B cell (primary cell): Measurements from ENCODE around the gene GALNT5. TPM values are rescaled to one million over a fixed set of nuclear protein-coding genes. Genes with fewer than 3 reads are reported as not detected.

ENCODE experiments used
- ATAC-seq: fragments of 200-7000 bp; cut with Tn5 transposase; one replicate; pipeline ENCODE4 v1.10.0; 2021; ENCODE audit warnings: low read depth, mild to moderate bottlenecking, moderate number of reproducible peaks, moderate library complexity
- CTCF ChIA-PET: fragments of 350-600 bp; sonication (Branson Sonifier 250); formaldehyde crosslinking; loops from one replicate; lab custom pipeline; 2021; ENCODE audit warnings: antibody characterized with exemption, inconsistent platforms; lab: Charles Lee
- POLR2A ChIA-PET: fragments of 350-600 bp; sonication (Branson Sonifier 250); formaldehyde crosslinking; loops from one replicate; lab custom pipeline; 2021; ENCODE audit warnings: antibody characterized with exemption; lab: Charles Lee
- DNase-seq: peaks from one replicate; pipeline ENCODE4 v3.0.0; 2013
- H2AFZ ChIP-seq: 2 replicates; pipeline ENCODE4 v1.6.1; 2012; ENCODE audit warnings: mild to moderate bottlenecking, low read depth, low read length; ENCODE audit not compliant: insufficient read depth, poor library complexity, severe bottlenecking
- H3K27ac ChIP-seq, 2 donors: 1 replicate in 1 of 2; 2 replicates in 1 of 2; pipeline ENCODE4 v1.5.1; 2012 to 2013; ENCODE audit warnings: low read length in 2 of 2, mild to moderate bottlenecking in 2 of 2, moderate library complexity in 1 of 2
- H3K27me3 ChIP-seq, 4 experiments: fragments of 200-600 bp in 1 of 4; sonication (generic) in 1 of 4; replicated peaks in 1 of 4; 1 replicate in 2 of 4; 2 replicates in 2 of 4; pipeline versions ENCODE4 v1.6.1 to v1.7.0; 2013 to 2016; ENCODE audit warnings: low read length in 3 of 4, mild to moderate bottlenecking in 2 of 4, mixed read lengths in 1 of 4, moderate library complexity in 1 of 4; ENCODE audit not compliant: insufficient read depth in 4 of 4, control insufficient read depth in 3 of 4; ENCODE audit errors: control extremely low read depth in 1 of 4
- H3K36me3 ChIP-seq, 2 experiments: replicated peaks in 1 of 2; 1 replicate in 1 of 2; 2 replicates in 1 of 2; pipeline versions ENCODE4 v1.6.1 to v1.7.1; 2013; ENCODE audit warnings: low read length in 1 of 2; ENCODE audit not compliant: insufficient read depth in 2 of 2, control insufficient read depth in 1 of 2; ENCODE audit errors: control extremely low read depth in 1 of 2, extremely low read depth in 1 of 2
- H3K4me1 ChIP-seq, 2 donors: fragments of 200-600 bp in 1 of 2; sonication (generic) in 1 of 2; 1 replicate in 1 of 2; 2 replicates in 1 of 2; pipeline versions ENCODE4 v1.5.1 to v1.6.1; 2013 to 2017; ENCODE audit warnings: low read length in 2 of 2; ENCODE audit not compliant: control insufficient read depth in 2 of 2, insufficient read depth in 2 of 2
- H3K4me2 ChIP-seq: replicated peaks from 2 replicates; pipeline ENCODE3; 2012; ENCODE audit warnings: mild to moderate bottlenecking, low read depth, low read length; ENCODE audit not compliant: poor library complexity, severe bottlenecking
- H3K4me3 ChIP-seq, 5 experiments: fragments of 200-600 bp in 1 of 5; sonication (generic) in 1 of 5; 1 replicate in 3 of 5; 2 replicates in 2 of 5; pipeline versions ENCODE4 v1.5.1 to v1.7.0; 2011 to 2016; ENCODE audit warnings: low read length in 4 of 5, mild to moderate bottlenecking in 4 of 5, low read depth in 2 of 5, control low read depth in 1 of 5, moderate library complexity in 1 of 5; ENCODE audit not compliant: insufficient read depth in 1 of 5; ENCODE audit errors: control extremely low read depth in 1 of 5, extremely low read depth in 1 of 5
- H3K79me2 ChIP-seq: fragments of 200-600 bp; sonication (generic); one replicate; pipeline ENCODE4 v1.6.0; 2016; ENCODE audit warnings: low read length; ENCODE audit not compliant: control insufficient read depth, insufficient read depth
- H3K9ac ChIP-seq: fragments of 200-600 bp; sonication (generic); 2 replicates; pipeline ENCODE4 v1.6.1; 2017; ENCODE audit warnings: mild to moderate bottlenecking, low read length, moderate library complexity
- H3K9me3 ChIP-seq, 3 donors: one replicate each; pipeline versions ENCODE4 v1.6.1 to v1.7.1; 2013; ENCODE audit warnings: low read length in 2 of 3; ENCODE audit not compliant: control insufficient read depth in 2 of 3, insufficient read depth in 1 of 3; ENCODE audit errors: control extremely low read depth in 1 of 3
- H4K20me1 ChIP-seq: 2 replicates; pipeline ENCODE4 v1.6.0; 2012; ENCODE audit warnings: mild to moderate bottlenecking, low read length; ENCODE audit not compliant: insufficient read depth, control insufficient read depth, poor library complexity, severe bottlenecking
- H3K27ac Mint-ChIP-seq: one replicate; pipeline ENCODE4 v1.8.0; 2021; ENCODE audit warnings: mixed read lengths
- H3K27me3 Mint-ChIP-seq: one replicate; pipeline ENCODE4 v1.8.0; 2021; ENCODE audit warnings: mixed read lengths
- H3K4me1 Mint-ChIP-seq: one replicate; pipeline ENCODE4 v1.8.0; 2021; ENCODE audit warnings: mixed read lengths
- H3K4me3 Mint-ChIP-seq: one replicate; pipeline ENCODE4 v1.8.0; 2021; ENCODE audit warnings: mixed read lengths
- H3K9me3 Mint-ChIP-seq: one replicate; pipeline ENCODE4 v1.8.0; 2022; ENCODE audit warnings: mixed read lengths; ENCODE audit not compliant: insufficient read depth
- EZH2 ChIP-seq: IDR thresholded peaks from 2 replicates; pipeline ENCODE4 v1.6.1; 2012; ENCODE audit warnings: borderline replicate concordance, low read depth, mild to moderate bottlenecking, moderate library complexity, low read length; ENCODE audit not compliant: insufficient read depth, poor library complexity, severe bottlenecking
- WGBS: methylation state at CpG from one replicate; pipeline ENCODE4 v1.1.5; 2013; ENCODE audit warnings: missing lambda C conversion rate; ENCODE audit not compliant: insufficient coverage; 5-methylcytosine and 5-hydroxymethylcytosine counted together
- intact Hi-C: fragments of 100-400 bp; cut with micrococcal nuclease; formaldehyde crosslinking; loops from one replicate; pipeline ENCODE4 v1.10.0; 2022
- polyA plus RNA-seq: library from polyadenylated mRNA; depleted of rRNA; stranded (reverse); fragments of >200 nt; gene quantifications from 2 replicates; pipeline ENCODE4 v1.2.3, GENCODE V29; 2012
- total RNA-seq, 2 donors: library from RNA; stranded (reverse); fragments of 120-200 nt in 1 of 2; gene quantifications; 1 replicate in 1 of 2; 2 replicates in 1 of 2; pipeline versions ENCODE4 v1.2.3 to v1.2.4, GENCODE V29; 2013 to 2022
- TF ChIP-seq, protein P1 (sequence below): fragments of 200-600 bp; IDR thresholded peaks from one replicate; pipeline ENCODE4 v1.8.0; 2022; ENCODE audit warnings: antibody characterized with exemption, mild to moderate bottlenecking

The GALNT5 gene
- total and polyA plus RNA-seq, 2 donors (not counting 1 experiment from before 2014, with no cell fraction given): not detected

DNA sequence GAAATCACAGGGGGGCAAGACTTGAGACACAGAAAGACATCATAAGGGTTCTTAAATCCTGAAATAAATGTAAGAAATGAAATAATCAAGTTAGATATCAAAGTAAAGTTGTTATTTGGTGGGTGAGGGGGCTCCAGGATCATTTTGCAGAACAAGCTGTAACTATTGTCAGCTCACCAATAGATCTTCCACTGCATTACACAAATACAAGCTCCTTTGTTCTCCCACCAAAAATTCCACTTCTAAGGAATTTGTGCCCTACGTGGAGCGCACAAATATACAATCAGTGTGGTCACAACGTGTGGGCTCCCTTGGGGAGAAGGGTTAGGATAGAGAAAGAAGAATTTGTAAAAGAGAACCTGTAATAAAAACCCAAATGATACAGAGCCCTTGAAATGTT is 19.2 kb upstream of the GALNT5 start:
- Histone ChIP-seq H3K36me3 (no peaks in the 10 kb centered on the region), H3K27me3 (no peaks in the 10 kb centered on the region), H3K9ac (no peak overlapping the region), H2AFZ (no peak overlapping the region), H3K79me2 (no peaks in the 10 kb centered on the region), H3K4me1 (no peaks in the 10 kb centered on the region), H3K9me3 (peaks cover 0 to 1% (median 0%) of the 10 kb centered on the region in 3 donors), H3K27ac (no peak overlapping the region), H3K4me2 (no peak overlapping the region), H3K4me3 (no peak overlapping the region), H4K20me1 (no peaks in the 10 kb centered on the region)
- no peak overlapping the region for H3K4me3 Mint-ChIP-seq
- WGBS: no CpG with 5 or more reads among the region's 3 CpGs
- ChIA-PET POLR2A (no interaction called here), CTCF (interaction anchor here (0.7 kb wide), 1 partner anchor 1504 kb away, joined by 3 read pairs; no protein-coding TSS in a partner anchor)
- H3K9me3 Mint-ChIP-seq: no peaks in the 10 kb centered on the region
- H3K27me3 Mint-ChIP-seq: peaks cover 15% of the 10 kb centered on the region
- no peak for TF ChIP-seq EZH2
- TF ChIP-seq, protein P1, sequence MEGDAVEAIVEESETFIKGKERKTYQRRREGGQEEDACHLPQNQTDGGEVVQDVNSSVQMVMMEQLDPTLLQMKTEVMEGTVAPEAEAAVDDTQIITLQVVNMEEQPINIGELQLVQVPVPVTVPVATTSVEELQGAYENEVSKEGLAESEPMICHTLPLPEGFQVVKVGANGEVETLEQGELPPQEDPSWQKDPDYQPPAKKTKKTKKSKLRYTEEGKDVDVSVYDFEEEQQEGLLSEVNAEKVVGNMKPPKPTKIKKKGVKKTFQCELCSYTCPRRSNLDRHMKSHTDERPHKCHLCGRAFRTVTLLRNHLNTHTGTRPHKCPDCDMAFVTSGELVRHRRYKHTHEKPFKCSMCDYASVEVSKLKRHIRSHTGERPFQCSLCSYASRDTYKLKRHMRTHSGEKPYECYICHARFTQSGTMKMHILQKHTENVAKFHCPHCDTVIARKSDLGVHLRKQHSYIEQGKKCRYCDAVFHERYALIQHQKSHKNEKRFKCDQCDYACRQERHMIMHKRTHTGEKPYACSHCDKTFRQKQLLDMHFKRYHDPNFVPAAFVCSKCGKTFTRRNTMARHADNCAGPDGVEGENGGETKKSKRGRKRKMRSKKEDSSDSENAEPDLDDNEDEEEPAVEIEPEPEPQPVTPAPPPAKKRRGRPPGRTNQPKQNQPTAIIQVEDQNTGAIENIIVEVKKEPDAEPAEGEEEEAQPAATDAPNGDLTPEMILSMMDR: no peak
- H3K27ac Mint-ChIP-seq: no peak overlapping the region
- ATAC-seq: no peak
- H3K4me1 Mint-ChIP-seq: no peaks in the 10 kb centered on the region
- DNase-seq: no peak
- intact Hi-C loops: no loop called here

DNA sequence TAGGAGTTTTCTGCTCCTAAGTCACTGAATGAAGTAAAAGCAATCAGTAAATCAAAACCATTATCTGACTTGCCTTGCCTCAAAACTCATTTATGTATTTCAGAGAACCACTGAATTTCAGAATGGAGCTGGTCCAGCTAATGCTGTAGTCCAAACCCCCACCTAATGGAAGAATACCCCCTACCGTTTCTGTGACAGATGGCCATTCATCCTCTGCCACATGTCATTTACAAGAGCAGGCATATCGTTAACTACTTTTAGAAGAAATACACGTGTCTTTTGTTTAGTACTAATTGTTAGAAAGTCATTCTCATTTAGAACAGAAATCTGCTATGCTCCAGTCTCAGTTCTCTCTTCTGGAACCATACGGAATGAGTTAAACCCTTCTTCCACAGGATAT is 12.8 kb upstream of the GALNT5 start:
- H3K4me3 Mint-ChIP-seq: no peak overlapping the region
- no peaks in the 10 kb centered on the region for H3K4me1 Mint-ChIP-seq
- Histone ChIP-seq H3K4me1 (no peaks in the 10 kb centered on the region), H2AFZ (no peak overlapping the region), H3K79me2 (no peaks in the 10 kb centered on the region), H3K9me3 (no peaks in the 10 kb centered on the region), H3K27me3 (no peaks in the 10 kb centered on the region), H4K20me1 (no peaks in the 10 kb centered on the region), H3K9ac (no peak overlapping the region), H3K36me3 (no peaks in the 10 kb centered on the region), H3K4me3 (no peak overlapping the region), H3K4me2 (no peak overlapping the region), H3K27ac (no peak overlapping the region)
- POLR2A ChIA-PET: no interaction called here
- TF ChIP-seq, protein P1: no peak
- no peak for TF ChIP-seq EZH2
- CTCF ChIA-PET: no interaction called here
- no peak for ATAC-seq
- no peak overlapping the region for H3K27ac Mint-ChIP-seq
- H3K9me3 Mint-ChIP-seq: no peaks in the 10 kb centered on the region
- no peaks in the 10 kb centered on the region for H3K27me3 Mint-ChIP-seq
- no CpG with 5 or more reads among the region's 4 CpGs for WGBS
- no peak for DNase-seq
- intact Hi-C loops: no loop called here
